Activated CD8-positive, alpha-beta memory T cell treated with anti-CD3 and anti-CD28 coated beads, Interleukin-2, amount 50 U/mL, for 1 hour (primary cell): ENCODE data around the gene VMP1.

Source experiments
- DNase-seq: peaks from one replicate; pipeline ENCODE4 v3.0.0-alpha.2; 2020; ENCODE audit errors: extremely low read depth

Gene VMP1

DNA sequence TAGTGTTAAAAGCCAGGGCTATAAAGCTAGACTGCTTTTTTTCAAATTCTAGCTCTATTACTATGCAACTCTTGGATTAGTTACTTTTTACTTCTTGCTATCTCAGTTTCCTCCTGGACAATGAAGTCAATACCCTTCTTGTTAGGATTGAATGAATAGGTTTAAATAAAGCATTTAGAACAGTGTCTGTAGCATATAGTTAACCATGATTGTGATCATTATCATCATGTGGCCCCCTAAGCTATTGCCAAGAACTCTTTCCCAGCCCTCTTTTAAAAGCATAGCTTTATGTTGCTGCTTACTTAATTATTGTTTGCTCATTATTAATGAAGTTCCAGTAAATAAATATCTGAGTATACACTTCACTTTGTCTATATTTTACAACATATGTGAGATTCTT lies 4.5 kb downstream of the VMP1 start:
- DNase-seq, result no peak

DNA sequence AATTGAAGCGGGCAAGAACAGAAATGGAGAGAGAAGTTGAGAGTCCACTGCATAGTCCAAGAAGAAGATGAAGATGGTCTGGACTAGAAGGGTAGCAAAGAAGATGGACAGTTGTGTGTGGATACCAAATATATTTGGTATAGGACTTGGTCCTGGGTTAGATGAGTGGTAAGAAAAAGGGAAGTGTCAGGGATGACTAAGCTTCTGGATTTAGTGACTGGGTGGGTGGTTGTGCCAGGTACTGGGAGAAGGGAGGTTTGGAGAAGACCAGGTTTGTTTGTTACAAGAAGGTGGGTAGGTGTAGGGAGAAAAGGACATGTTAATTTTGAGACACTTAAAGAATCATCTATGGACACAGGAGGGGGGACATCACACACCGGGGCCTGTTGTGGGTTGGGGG lies 5.4 kb downstream of the VMP1 start:
- no peak for DNase-seq

DNA sequence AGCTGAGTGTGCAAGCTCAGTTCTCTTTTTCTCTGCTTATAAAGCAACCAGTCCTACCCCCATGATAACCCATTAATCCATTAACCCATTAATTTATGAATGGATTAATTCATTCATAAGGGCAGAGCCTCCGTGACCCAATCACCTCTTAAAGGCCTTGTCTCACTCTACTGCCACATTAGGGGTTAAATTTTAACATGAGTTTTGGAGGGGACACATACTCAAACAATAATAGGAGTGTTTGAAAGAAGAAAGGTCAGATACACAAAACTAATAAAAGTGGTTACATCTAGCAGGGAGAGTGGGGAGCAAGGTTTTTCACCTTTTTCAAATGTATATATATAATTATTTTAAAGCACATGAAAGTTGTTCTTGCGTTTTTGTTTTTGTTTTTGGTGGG lies 6.8 kb downstream of the VMP1 start:
- DNase-seq, result no peak

DNA sequence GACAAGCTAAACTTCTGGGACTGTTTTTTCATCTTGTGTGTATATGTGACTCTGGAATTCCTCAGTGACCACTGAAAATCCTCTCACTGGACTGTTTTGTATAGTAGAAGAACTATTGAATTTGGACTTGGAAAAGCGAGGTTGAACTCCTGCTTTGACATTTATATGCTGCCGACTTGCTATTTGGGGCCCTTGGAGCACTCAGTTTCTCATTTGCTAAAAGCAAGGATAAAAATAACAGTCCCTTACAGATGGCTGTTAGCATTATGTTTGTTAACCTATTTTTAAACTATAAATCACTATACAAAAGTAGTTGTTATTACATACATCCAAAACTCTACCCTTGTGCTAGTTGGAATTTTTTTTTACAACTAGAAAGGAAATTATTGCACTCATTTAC lies 9.0 kb downstream of the VMP1 start:
- DNase-seq, result no peak

DNA sequence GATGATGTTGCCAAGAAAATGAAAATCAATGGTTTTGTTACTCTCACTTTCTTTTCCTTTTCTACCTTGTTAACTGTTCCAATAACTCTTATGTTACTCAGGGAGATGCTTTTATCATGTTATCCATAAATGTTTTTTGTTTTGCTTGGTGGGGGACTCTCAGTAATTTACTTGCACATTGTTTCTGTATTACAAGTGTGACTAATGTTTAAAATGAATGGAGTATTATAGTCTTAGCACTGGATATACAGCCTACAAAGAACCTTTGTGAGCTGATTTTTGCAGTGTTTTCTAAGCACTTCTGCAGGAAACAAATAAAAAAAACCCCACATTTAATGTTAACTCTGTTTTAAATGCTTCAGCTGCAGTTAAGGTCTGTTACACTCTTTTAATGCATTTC lies 12.1 kb downstream of the VMP1 start:
- DNase-seq, result no peak

DNA sequence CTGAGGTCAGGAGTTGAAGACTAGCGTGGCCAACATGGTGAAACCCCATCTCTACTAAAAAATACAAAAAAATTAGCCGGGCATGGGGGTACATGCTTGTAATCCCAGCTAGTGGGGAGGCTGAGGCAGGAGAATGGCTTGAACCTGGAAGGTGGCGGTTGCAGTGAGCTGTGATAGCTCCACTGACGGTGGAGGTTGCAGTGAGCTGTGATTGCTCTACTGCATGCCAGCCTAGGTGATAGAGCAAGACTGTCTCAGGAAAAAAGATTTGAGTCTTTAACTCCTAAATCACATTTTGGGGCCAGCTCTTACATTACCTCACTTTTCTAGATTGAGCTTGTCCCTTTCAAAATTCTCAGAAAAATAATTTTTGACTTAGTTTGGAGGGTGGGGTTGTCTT lies 15.2 kb downstream of the VMP1 start:
- DNase-seq, result no peak

DNA sequence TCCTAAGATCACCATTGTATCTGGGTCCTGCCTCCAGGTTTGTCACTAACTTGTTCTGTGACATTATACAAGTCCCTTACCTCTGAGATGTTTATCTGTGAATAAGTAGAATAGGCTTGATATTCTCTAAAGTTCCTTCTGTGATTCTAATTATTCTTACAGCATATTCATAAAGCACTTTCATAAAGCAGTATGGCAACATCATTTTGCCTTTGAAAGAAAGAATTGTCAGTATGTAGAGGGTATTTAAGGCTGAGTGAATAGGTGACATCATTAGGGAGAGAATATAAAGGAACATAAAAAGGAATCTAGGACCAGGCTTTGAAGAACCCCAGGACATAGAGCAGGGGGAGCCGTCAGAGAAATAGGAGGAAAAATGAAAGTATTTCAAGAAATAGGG lies 15.6 kb downstream of the VMP1 start:
- DNase-seq, result no peak

DNA sequence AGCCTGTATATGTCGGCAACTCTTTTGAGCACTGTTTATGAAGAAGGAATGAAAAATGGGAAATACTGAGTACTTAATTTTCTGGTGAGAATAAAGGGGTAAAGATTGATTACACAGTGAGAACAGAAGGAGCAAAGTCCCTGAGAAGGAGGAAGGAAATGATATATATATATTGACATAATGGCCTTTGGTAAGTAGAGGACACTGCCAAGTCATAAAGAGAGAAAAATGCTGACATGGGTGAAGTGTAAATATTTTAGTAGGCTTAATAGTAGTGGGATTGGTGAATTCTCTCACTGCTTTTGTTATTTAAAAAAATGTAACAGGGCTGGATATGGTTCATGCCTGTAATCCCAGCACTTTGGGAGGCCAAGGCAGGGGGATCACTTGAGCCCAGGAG lies 16.2 kb downstream of the VMP1 start:
- no peak for DNase-seq

DNA sequence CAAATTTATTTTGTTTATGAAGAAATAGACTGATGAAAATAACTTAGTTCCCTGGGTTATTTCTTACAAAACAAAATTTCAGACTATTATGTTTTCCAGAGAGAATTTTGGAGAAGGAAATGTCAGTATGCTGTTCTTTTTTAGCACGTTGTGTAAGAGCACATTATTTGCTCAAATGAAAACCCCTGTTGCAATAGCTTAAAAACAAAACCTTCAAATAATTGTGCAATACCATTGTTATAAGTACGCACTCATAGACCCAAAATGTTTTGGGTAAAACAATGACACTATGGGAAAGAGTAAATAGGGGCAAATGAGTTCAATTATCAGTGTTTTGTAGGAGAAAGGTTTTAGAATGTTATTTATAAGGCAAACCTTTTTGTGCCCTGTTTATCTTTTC lies 18.2 kb downstream of the VMP1 start:
- no peak for DNase-seq

DNA sequence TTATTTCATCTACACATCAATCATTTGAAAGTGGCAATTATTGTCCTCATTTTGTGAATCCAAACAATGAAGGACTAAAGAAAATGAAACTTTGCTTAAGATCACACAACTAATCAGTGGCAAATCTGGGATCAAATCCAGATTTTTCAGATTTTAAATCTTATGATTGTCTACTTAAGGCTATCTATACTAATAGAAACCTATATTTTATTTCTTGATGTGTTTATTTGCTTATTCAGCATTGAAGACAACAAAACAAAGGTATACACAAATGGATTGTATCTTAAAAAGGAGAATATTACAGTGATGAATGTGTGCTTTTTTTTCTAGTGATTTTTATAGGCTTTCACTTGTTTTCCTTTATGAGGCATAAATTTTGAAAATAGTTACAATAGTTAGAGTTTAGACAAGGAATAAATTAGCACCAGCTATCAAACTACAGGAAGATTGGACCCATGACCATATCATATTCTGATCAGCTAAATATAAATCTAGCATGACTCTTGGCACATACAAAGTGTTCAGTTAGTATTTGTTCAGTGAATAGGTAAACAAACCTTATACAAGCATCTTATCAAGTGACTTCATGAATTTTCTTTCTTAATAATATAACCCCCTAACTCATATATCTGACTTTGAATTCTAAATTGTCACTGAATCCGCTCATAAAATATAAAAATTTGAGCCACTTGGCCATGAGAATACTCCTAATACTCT lies 20.5 kb downstream of the VMP1 start:
- no peak for DNase-seq

DNA sequence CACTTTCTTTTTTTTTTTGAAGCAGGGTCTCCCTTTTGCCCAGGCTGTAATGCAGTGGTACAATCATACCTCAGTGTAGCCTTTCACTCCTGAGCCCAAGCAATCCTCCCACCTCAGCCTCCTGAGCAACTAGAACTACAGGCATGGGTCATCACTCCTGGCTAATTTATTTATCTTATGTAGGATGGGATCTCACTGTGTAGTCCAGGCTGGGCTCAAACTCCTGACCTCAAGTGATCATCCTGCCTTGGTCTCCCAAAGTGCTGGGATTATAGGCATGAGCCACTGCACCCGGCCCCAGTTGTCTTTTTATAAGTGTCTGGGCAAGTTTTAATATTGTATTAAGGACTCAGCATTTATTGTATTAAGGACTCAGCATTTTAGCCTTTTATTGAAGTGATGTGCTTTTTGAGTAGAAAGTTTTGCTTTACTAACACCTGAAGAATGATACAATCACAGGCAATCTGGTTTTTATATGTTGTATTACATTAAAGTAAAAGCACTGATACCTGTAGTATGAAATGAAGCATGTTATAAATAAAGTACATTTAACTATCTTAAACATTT lies 22.9 kb downstream of the VMP1 start:
- DNase-seq, result no peak

DNA sequence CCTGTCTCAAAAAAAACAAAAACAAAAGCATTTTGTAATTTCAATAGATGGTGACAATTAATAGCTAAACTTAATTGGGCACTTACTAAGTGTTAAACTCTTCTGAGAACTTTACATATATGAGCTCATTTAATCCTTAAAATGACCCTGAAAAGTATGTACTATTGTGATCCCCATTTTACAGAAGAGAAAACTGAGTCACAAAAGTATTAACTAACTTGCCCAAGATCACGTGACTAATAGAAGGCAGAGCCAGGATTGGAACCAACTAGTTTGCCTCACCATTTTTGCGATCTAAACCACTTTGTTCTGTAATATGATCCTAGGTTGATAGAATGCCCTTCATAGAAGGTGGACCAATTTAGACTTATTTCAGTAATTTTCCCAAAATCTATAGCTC lies 26.2 kb downstream of the VMP1 start:
- no peak for DNase-seq

DNA sequence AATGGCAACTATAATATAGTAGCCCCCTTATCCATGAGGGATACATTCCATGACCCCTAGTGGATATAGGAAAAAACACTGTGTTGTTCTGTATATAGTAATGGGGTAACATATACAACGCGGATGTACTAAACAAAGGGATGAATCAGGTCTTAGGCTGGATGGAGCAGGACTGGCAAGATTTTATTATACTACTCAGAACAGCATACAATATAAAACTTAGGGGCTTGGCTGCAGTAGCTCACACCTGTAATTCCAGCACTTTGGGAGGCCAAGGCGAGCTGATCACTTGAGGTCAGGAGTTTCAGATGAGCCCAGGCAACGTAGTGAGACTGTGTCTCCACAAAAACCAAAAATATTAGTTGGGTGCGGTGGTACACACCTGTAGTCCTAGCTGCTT lies 26.8 kb downstream of the VMP1 start:
- DNase-seq, result no peak

DNA sequence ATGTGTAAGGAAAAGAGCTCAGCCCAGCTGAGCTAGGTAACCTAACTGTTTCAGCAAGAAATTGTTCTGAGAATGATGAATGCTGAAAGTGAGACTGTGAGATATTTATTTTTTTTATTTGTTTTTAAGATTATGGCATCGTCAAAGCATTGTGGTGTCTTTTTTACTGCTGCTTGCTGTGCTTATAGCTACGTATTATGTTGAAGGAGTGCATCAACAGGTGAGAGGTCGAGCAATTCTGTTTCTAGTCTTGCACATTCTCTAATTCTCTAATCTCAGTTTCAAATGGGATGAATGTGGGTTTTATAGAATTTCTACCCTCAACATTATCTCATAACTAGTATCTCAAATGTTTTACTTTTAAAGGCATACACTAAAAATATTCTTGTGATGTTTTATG lies 29.9 kb downstream of the VMP1 start:
- no peak for DNase-seq

DNA sequence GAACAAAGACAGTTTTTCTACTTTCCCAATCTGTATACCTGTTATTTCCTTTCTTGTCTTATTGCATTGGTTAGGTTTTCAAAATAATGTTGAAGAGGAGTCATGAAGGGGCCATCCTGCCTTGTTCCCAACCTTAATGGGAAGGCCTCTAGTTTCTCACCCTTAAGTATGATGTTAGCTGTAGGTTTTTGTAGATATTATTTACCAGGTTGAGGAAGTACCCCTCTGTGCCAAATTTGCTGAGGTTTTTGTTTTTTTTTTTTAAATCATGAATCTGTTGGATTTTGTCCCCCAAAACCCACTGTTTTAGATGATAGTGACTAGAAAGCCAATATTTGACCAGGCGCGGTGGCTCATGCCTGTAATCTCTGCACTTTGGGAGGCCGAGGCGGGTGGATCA lies 36.4 kb downstream of the VMP1 start:
- no peak for DNase-seq

DNA sequence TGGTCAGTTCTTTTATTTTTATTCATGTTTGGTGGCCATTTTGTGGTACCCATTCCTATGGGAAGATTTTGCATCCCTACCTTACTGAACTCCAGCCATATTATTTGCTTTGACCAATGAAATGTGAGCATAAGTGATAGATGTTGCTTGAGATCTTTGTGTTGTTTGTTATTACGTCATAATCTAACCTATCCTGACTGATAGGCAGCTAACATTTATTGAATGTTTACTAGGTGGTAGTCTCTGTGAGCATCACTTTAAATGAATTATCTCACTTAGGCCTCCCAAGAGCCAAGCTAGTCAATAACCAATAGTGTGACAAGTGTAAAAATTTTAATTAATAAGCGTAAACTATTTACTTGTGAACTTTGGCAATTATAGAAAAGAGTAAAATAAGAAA lies 37.6 kb downstream of the VMP1 start:
- no peak for DNase-seq

DNA sequence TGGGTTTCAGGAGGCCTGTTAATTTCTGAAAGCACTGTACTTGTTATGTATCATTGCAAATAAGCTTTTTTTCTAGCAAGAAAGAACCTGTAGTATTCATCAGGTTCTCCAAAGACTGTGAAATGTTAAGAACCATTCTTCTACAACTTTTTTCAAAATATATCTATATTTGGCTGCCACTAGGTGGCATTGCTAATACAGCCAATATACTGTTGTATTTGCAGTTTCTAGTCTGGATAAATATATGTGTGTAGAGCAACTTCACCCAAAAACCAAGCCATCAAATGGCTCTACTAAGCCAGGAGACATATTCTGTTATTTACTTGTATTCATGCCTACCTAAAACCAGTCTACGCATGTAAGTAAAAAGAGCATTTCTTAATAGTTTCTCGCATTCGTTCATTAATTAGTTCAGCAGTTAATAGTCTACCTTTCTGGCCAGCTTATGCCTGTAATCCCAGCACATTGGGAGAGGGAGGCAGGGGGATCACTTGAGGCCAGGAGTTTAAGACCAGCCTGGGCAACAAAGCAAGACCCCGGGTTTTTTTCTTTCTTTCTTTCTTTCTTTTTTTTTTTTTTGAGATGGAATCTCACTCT lies 39.5 kb downstream of the VMP1 start:
- no peak for DNase-seq

DNA sequence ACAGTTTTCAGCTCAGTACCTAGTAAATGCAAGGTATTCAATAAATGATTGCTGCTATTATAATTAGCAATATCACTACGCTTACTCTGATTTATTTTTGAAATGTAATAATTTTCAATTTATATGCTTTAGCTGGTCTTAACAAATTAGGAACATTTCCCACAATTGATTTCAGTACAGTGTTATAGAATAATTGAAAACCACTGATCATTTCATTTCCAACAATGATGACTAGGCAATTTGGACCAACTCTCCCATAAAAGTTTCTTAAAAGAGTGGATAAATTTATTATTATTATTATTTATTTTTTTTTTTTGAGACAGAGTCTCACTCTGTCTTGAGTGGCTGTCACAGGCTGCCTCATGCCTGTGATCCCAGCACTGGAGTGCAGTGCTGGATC lies 41.1 kb downstream of the VMP1 start:
- DNase-seq, result no peak

DNA sequence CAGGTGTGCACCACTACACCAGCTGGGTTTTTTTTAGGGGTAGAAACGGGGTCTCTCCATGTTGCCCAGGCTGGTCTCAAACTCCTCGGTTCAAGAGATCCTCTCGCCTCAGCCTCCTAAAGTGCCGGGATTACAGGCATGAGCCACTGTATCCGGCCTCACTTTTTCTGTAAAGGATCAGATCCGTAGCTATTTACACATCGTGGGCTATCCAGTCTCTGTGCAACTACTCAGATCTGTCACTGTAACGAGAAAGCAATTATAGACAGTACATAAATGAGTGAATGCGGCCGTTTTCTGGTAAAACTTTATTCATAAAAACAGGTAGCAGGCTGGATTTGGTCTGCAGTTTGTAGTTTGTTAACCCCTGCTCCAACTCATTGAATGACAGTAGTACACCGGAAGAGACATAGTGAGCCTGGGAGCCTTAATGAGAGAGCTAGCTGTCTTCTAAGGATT lies 44.5 kb downstream of the VMP1 start:
- no peak for DNase-seq

DNA sequence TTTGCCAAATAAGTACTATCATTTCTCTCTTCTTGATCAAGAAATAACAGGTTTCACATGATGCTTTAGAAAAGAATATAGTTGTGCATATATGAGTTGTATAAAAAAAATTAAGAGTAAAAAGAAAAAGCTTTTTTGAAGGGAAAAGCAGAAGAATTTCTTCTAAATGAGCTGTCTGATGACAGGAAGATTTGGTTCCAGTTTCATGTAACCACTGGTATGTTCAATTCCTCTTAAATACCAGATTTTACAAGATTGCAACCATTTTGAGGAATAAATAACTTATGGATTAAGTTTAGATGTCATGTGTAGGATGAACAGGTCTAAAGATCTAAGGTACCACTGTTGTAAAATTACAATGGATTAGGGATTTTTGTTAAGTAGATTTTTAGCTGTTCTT lies 45.0 kb downstream of the VMP1 start:
- DNase-seq, result no peak

DNA sequence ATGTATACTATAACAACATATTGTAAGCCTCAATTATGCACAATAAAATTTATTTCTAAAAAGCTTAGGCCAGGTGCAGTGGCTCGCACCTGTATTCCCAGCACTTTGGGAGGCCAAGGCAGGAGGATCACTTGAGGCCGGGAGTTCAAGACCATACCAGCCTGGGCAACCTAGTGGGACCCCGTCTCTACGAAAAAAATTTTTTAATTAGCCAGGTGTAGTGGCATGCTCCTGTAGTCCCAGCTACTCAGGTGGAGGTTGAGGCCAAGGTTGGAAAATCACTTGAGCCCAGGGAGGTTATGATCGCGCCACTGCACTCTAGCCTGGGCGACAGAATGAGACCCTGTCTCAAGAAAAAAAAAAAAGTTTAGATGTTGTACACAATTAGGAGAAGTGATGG lies 45.5 kb downstream of the VMP1 start:
- DNase-seq, result no peak

DNA sequence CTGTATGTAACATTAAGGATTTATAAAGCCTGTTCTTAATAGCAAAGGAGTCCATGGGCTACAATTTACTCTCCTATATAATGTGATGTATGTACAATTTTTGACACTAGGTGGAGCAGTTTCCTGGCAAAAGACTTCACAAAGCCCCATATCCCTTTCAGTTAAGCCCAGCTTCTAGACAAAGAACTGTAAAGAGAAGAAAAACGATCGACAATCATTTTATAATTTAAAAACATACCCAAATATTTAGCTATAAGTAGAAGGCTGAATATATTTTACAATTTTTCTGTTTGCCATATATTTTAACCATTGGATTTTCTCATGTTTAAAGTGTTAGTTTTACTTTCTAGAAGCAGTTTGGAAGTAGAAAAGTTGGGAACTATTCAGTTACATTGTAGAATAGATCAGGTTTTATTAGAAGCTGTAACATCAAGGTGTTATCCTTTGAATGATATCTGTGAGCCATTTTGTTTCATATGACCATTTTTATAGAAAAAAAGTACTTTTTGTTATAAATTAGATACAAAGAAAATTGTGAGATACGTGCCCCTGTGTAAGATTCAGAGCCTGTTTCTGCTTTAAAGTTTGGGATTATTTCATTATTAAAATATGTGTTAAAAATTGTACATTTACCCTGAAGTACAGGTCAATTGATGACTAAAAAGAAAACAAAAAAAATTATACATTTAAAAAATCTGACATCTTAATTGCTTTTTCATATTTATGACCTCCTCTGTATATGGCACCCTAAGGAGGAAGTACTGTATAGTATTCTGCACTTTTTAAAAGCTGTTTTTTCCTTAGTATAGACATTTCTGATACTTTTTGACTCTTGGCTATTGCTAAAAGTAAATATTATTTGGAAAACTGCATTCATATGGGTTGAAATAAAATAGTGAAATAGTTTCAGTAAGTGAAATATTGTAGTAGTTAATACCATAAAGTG lies 46.3 kb downstream of the VMP1 start:
- DNase-seq, result peak; percentile 9

DNA sequence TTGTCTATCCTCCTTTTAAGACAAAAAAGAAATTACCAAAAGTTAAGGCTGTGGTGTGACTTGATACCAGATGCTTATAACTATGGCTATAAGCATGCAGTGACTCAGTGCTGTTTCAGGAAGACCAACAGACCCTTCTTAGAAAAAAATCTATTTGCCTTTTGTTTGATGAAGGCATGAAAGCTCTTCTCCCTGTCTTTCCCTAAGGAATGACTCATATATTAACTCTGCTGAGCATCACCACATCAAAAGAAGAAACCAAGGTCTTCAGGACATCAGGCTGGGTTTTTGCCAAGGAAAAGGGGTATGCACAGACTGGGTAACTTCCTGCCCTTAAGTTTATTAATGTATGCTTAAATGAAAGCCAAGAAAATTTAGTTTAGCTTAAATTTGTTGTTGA lies 47.1 kb downstream of the VMP1 start:
- no peak for DNase-seq
